Skin of body (tissue), 2 donors: ENCODE data around the gene LSR. TPM values are rescaled to one million over a fixed set of nuclear protein-coding genes. Genes with fewer than 3 reads are reported as not detected.

ENCODE experiments used
- DNase-seq: peaks from one replicate; lab custom pipeline; 2025; lab: John Stamatoyannopoulos, UW
- total RNA-seq: library from RNA; depleted of rRNA; stranded (reverse); fragments of >200 nt; gene quantifications from one replicate; pipeline ENCODE4 v1.2.3, GENCODE V29; 2014

LSR gene, protein sequence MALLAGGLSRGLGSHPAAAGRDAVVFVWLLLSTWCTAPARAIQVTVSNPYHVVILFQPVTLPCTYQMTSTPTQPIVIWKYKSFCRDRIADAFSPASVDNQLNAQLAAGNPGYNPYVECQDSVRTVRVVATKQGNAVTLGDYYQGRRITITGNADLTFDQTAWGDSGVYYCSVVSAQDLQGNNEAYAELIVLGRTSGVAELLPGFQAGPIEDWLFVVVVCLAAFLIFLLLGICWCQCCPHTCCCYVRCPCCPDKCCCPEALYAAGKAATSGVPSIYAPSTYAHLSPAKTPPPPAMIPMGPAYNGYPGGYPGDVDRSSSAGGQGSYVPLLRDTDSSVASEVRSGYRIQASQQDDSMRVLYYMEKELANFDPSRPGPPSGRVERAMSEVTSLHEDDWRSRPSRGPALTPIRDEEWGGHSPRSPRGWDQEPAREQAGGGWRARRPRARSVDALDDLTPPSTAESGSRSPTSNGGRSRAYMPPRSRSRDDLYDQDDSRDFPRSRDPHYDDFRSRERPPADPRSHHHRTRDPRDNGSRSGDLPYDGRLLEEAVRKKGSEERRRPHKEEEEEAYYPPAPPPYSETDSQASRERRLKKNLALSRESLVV
- total RNA-seq, result 10.5 TPM

GRCh38 chr19:35248310-35249145 is at the start of gene LSR:
TSS of gene LSR (plus strand) at chr19:35249002. CDS start at chr19:35249023, 21 bp downstream.
- DNase-seq, result peak; percentile 13

DNA sequence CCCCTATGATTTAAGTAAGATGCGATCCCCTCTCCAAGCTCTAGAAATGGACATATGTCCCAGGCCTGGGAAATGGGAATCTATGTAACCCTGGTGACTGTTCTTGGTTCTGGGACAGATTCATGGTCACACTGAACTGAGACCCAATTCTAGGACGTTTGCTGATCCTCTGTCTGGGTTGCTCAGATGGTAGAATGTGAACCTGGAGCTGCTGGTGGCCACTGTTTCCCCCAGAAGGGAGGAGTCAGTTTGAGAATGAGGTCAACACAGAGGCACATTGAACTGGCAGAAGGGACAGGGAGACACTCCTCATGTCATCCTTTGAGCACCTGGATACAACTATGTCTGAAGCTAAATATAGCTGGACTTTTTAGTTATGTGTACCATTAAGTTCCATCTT is 49.3 kb upstream of the LSR start:
- no peak for DNase-seq

- no peak for DNase-seq
Measured at GRCh38 chr19:35202722-35203688, 45.8 kb upstream of the LSR start.

GRCh38 chr19:35204799-35205732 is 43.7 kb upstream of the LSR start:
- no peak for DNase-seq

GRCh38 chr19:35205733-35206323 is 43.0 kb upstream of the LSR start:
- DNase-seq, result no peak

- no peak for DNase-seq
Measured at GRCh38 chr19:35206379-35206778, 42.4 kb upstream of the LSR start.

DNA sequence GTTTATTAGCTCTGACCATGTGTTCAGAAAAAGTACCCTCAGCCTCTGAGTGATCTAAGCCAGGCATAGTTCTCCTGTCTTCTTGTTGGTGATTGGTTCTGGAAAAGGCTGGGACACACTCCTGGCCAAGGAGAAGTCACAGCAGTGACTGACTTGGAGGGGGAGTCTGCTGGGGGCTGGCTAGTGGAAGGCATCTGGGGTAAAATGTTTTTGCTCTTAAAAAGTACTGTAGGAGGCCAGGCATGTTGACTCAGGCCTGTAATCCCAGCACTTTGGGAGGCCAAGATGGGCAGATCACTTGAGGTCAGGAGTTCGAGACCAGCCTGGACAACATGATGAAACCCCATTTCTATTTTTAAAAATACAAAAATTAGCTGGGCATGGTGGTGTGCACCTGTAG is 41.9 kb upstream of the LSR start:
- DNase-seq, result no peak

DNA sequence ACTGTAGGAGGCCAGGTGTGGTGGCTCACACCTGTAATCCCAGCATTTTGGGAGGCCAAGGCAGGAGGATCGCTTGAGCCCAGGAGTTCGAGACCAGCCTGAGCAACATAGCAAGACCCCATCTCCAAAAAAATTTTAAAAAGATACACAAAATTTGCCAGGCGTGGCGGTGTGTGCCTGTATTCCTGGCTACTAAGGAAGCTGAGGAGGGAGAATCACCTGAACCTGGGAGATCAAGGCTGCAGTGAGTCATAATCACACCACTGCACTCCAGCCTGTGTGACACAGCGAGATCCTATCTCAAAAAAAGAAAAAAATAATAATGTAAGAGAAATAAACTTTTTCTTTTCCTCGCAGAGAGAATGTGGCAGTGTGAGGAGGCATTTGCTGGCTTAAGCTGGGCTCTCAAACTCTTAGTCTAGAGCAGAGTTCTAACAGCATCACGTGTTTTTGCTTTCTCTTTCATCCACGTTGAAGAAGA is 41.4 kb upstream of the LSR start:
- DNase-seq, result no peak

DNA sequence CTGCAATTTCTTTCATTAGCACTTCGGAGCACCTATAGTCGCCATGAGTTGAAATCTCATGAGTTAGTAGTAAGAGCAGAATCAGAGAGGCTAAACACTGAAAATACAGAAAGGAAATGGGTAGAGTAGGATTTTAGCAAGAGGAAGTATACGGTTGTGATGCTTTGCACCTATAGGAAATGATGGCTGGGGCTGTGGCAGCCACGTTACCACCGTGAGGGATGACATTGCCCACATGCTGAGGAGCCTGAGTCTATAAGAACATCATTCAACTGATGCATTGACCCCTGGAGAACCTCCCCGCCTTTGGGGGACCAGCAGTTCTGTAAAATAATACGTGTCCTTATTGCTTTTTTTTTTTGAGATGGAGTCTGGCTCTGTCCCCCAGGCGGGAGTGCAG is 40.7 kb upstream of the LSR start:
- no peak for DNase-seq

GRCh38 chr19:35209646-35210045 is 39.2 kb upstream of the LSR start:
- no peak for DNase-seq

DNA sequence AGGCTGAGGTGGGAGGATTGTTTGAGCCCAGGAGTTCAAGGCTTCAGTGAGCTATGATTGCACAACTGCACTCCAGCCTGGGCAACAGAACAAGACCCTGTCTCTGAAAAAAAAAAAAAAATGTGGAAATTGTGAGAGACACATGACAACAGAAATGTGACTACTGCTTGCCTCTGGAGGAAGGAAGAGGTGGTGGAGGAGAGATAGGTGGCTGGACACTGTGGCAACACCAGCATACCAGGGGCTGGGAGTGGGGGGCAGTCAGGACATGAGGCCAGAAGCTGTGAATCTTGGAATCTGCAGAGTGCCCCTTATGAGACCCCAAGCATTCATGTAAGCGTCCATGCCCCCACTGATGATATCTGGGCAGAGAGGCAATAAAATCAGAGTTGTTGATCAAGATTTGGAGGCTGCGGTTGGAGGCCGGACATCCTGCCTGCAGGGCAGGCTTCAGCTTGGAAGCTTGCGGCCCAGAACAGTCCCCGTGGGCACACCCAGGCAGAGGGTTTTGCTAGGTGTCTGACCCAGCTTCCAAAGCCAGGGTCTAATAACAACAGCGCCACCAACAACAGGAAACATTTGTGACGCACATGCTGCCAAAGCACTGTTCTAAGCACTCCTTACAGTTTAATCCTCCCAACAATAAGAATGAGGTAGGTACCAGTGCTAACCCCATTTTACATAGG is 37.1 kb upstream of the LSR start:
- no peak for DNase-seq

- no peak for DNase-seq
Measured at GRCh38 chr19:35212241-35212640, 36.6 kb upstream of the LSR start.

DNA sequence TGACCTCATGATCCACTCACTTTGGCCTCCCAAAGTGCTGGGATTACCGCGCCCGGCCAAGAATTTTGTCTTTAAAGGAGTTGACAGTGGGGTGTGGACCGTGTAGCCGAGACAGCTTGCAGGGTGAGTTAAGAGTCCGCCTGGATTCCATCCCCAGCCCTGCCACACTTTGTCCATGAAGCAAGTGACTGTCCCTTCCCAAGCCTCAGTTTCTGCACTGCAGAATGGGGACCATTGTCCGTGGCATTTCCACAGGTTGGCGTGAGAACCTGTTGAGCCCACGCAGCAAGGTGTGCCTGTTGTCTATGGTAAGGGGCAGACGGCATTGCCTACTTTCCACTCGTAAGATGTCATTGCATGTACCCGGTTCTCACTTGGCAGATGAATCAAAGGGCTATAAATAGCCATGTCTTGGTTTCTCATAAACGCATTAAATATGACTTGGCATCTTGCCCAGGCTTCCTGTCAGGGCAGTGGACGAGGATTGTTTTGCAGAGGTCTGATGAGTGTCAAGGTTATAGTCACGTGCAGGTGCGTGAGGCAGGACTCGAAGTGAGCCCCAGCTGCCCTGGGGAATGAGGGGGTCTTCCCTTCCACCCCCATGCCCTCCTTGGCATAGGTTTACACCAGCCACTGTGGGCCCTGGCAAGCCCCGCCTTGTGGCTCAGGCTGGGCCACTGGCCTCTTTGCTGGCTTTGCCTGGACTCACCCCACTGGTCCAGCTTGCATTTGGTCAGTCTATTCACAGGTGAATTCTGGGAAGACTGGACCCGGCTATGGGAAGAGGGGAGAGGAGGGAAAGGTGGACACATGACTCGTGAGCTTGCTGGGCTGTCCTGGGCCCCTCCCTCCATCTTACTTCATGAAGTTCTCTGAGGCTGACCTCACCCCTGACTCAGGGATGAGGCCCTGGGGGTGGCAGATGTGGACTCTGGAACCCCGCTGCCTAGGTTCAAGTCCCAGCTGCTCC is 34.9 kb upstream of the LSR start:
- DNase-seq, result peak; percentile 79

DNA sequence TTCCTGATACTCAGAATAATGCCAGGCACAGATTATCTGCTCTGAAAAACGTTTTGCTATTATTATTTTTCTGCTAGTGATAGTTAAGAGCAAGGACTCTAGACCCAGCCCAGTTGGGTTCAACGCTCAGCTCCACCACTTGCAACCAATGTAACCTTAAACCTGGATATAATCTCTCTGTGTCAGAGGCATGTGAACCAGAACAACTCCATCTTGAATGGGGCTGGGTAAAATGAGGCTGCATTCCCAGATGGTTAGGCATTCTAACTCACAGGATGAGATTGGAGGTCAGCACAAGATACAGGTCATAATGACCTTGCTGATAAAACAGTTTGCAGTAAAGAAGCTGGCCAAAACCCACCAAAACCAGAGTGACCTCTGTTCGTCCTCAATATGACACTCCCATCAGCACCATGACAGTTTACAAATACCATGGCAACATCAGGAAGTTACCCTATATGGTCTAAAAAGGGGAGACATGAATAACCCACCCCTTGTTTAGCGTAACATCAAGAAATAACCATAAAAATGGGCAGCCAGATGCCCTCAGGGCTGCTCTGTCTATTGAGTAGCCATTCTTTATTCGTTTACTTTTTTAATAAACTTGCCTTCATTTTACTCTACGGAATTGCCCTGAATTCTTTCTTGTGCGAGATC is 33.9 kb upstream of the LSR start:
- no peak for DNase-seq

DNA sequence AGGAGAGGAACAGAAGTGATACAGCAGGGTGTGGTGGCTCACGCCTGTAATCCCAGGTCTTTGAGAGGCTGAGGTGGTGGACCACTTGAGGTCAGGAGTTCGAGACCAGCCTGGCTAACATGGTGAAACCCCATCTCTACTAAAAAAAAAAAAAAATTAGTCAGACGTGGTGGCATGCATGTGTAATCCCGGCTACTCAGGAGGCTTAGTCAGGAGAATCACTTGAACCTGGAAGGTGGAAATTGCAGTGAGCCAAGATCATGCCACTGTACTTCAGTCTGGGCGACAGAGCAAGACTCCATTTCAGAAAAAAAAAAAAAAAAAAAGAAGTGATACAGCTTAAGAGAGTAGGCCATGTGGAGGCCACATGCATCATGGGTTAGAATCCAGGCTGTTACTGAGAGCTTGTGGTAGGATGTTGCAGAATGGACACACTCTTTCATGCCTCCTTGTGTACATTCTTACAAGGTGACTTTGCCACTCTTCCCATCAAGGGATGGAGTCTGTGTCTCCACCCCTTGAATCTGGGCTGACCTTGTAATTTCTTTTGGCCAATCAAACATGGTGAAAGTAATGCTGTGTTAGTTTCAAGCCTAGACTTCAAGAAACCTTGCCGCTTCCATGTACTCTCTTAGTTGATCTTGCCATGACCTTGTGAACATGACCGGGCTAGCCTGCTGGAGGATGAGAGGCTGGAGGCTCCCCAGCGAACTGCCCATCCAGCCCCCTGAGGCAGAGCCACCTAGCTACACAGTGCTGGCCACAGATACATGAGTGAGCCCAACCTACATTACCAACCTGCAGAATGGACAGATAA is 32.6 kb upstream of the LSR start:
- DNase-seq, result peak; percentile 9
